Astrocyte (in vitro differentiated cells and primary cell): ENCODE measurements around the gene ATP11A. TPM values are rescaled to one million over a fixed set of nuclear protein-coding genes. Genes with fewer than 3 reads are reported as not detected.

Experiments used
- DNase-seq: peaks from one replicate; pipeline ENCODE4 v3.0.0-alpha.2; 2010; ENCODE audit warnings: low read depth
- FAIRE-seq: peaks from 2 replicates; lab custom pipeline; 2011; peaks lifted over from hg19 to GRCh38; lab: Jason Lieb, UNC
- H2AFZ ChIP-seq: 2 replicates; pipeline ENCODE4 v1.6.0; 2012; ENCODE audit warnings: low read depth, low read length, inconsistent platforms
- H3K27ac ChIP-seq: 2 replicates; pipeline ENCODE4 v1.5.1; 2011; ENCODE audit warnings: low read depth, low read length, inconsistent platforms
- H3K27me3 ChIP-seq: 2 replicates; pipeline ENCODE4 v1.6.0; 2011; ENCODE audit warnings: low read length, inconsistent platforms; ENCODE audit not compliant: insufficient read depth
- H3K36me3 ChIP-seq: 2 replicates; pipeline ENCODE4 v1.5.1; 2011; ENCODE audit warnings: low read length, inconsistent platforms; ENCODE audit not compliant: insufficient read depth
- H3K4me1 ChIP-seq: 2 replicates; pipeline ENCODE4 v1.5.1; 2011; ENCODE audit warnings: low read length, inconsistent platforms; ENCODE audit not compliant: insufficient read depth
- H3K4me2 ChIP-seq: 2 replicates; pipeline ENCODE4 v1.6.0; 2012; ENCODE audit warnings: low read length, inconsistent platforms
- H3K4me3 ChIP-seq: 2 replicates; pipeline ENCODE4 v1.5.1; 2011; ENCODE audit warnings: low read depth, mild to moderate bottlenecking, low read length, inconsistent platforms; ENCODE audit not compliant: insufficient read depth
- H3K79me2 ChIP-seq: 2 replicates; pipeline ENCODE4 v1.6.0; 2012; ENCODE audit warnings: mild to moderate bottlenecking, low read length, inconsistent platforms; ENCODE audit not compliant: insufficient read depth
- H3K9ac ChIP-seq: 2 replicates; pipeline ENCODE4 v1.6.0; 2012; ENCODE audit warnings: mild to moderate bottlenecking, low read length, inconsistent platforms
- H3K9me3 ChIP-seq: 2 replicates; pipeline ENCODE4 v1.5.1; 2012; ENCODE audit warnings: low read depth, mild to moderate bottlenecking, low read length, inconsistent platforms; ENCODE audit not compliant: insufficient read depth
- H4K20me1 ChIP-seq: 2 replicates; pipeline ENCODE4 v1.6.0; 2012; ENCODE audit warnings: low read length, inconsistent platforms; ENCODE audit not compliant: insufficient read depth
- H3K27ac Mint-ChIP-seq: one replicate; pipeline ENCODE4 v1.8.0; 2021; ENCODE audit warnings: mild to moderate bottlenecking, mixed read lengths; ENCODE audit not compliant: unreplicated experiment
- H3K27me3 Mint-ChIP-seq: one replicate; pipeline ENCODE4 v1.8.0; 2021; ENCODE audit warnings: low read depth, mixed read lengths; ENCODE audit not compliant: unreplicated experiment
- H3K36me3 Mint-ChIP-seq: one replicate; pipeline ENCODE4 v1.8.0; 2021; ENCODE audit warnings: low read depth, mixed read lengths; ENCODE audit not compliant: unreplicated experiment
- H3K4me1 Mint-ChIP-seq: one replicate; pipeline ENCODE4 v1.8.0; 2021; ENCODE audit warnings: low read depth, mixed read lengths; ENCODE audit not compliant: unreplicated experiment
- H3K4me3 Mint-ChIP-seq: one replicate; pipeline ENCODE4 v1.8.0; 2021; ENCODE audit warnings: mild to moderate bottlenecking, moderate library complexity, mixed read lengths; ENCODE audit not compliant: unreplicated experiment
- H3K9me3 Mint-ChIP-seq: one replicate; pipeline ENCODE4 v1.8.0; 2021; ENCODE audit warnings: mild to moderate bottlenecking, mixed read lengths; ENCODE audit not compliant: unreplicated experiment
- CTCF ChIP-seq: IDR thresholded peaks from 2 replicates; pipeline ENCODE4 v1.5.1; 2011; ENCODE audit warnings: low read depth, mild to moderate bottlenecking, inconsistent platforms, low read length, moderate library complexity; ENCODE audit not compliant: insufficient read depth
- EZH2 ChIP-seq: IDR thresholded peaks from 2 replicates; pipeline ENCODE4 v1.6.1; 2012; ENCODE audit warnings: mild to moderate bottlenecking, low read length, inconsistent platforms; ENCODE audit not compliant: insufficient read depth
- total RNA-seq: library from RNA; stranded (reverse); gene quantifications from 2 replicates; pipeline ENCODE4 v1.2.1, GENCODE V29; 2021

The ATP11A gene
- total RNA-seq, 1 donor from 2014 or later: 38.9 TPM

GRCh38 chr13:112890316-112891145 is 200.7 kb downstream of the ATP11A start:
- Histone ChIP-seq H3K9me3 (no peaks in the 10 kb centered on the region), H3K9ac (no peak overlapping the region), H3K36me3 (no peaks in the 10 kb centered on the region), H3K4me3 (no peak overlapping the region), H3K79me2 (no peaks in the 10 kb centered on the region), H4K20me1 (no peaks in the 10 kb centered on the region), H3K27ac (no peak overlapping the region), H2AFZ (no peak overlapping the region), H3K4me2 (no peak overlapping the region), H3K4me1 (peaks cover 8% of the 10 kb centered on the region), H3K27me3 (peaks cover 37% of the 10 kb centered on the region)
- DNase-seq (no peak), FAIRE-seq (no peak)
- Mint-ChIP-seq H3K9me3 (no peaks in the 10 kb centered on the region), H3K36me3 (no peaks in the 10 kb centered on the region), H3K27ac (no peak overlapping the region), H3K27me3 (peaks cover 48% of the 10 kb centered on the region), H3K4me3 (no peak overlapping the region), H3K4me1 (peaks cover 10% of the 10 kb centered on the region)
- TF ChIP-seq EZH2 (no peak), CTCF (no peak)

GRCh38 chr13:112891477-112892401 is 201.9 kb downstream of the ATP11A start:
- H3K4me1 ChIP-seq: no peaks in the 10 kb centered on the region
- no peak for TF ChIP-seq CTCF
- peak; percentile 44 for TF ChIP-seq EZH2
- no peak overlapping the region for H2AFZ ChIP-seq
- DNase-seq: no peak
- no peak overlapping the region for H3K9ac ChIP-seq
- no peak overlapping the region for H3K27ac Mint-ChIP-seq
- H3K4me1 Mint-ChIP-seq: peaks cover 10% of the 10 kb centered on the region
- H3K36me3 Mint-ChIP-seq: no peaks in the 10 kb centered on the region
- no peaks in the 10 kb centered on the region for H3K9me3 ChIP-seq
- FAIRE-seq: no peak
- H3K9me3 Mint-ChIP-seq: no peaks in the 10 kb centered on the region
- H4K20me1 ChIP-seq: no peaks in the 10 kb centered on the region
- H3K27me3 Mint-ChIP-seq: peaks cover 48% of the 10 kb centered on the region
- H3K79me2 ChIP-seq: no peaks in the 10 kb centered on the region
- peaks cover 46% of the 10 kb centered on the region for H3K27me3 ChIP-seq
- H3K27ac ChIP-seq: no peak overlapping the region
- H3K4me2 ChIP-seq: no peak overlapping the region
- H3K4me3 ChIP-seq: no peak overlapping the region
- H3K36me3 ChIP-seq: no peaks in the 10 kb centered on the region
- no peak overlapping the region for H3K4me3 Mint-ChIP-seq
